GM19025 (cell line): ENCODE measurements around the gene MARCHF3.
"Not testable (repeated sequence)": the region's sequence is repeated elsewhere in the genome, so short reads cannot be mapped to it uniquely, and the experiment has no call there.

Source experiments
- ATAC-seq: cut with Tn5 transposase; IDR thresholded peaks from one replicate; pipeline ENCODE4 v1.9.1; 2021; ENCODE audit warnings: mild to moderate bottlenecking, low read depth, moderate library complexity; ENCODE audit not compliant: unreplicated experiment

Gene MARCHF3

GRCh38 chr5:127030259-127031146 is at the start of gene MARCHF3:
TSS of gene MARCHF3 (minus strand) at chr5:127030558. CDS start at chr5:126918171, 112,387 bp downstream.
- ATAC-seq = peak; percentile 96

GRCh38 chr5:127079994-127080491 is 49.7 kb upstream of the MARCHF3 start:
- no peak for ATAC-seq

- ATAC-seq = no peak
Measured at GRCh38 chr5:127077366-127077765, 47.0 kb upstream of the MARCHF3 start.

GRCh38 chr5:127076315-127077129 is 46.2 kb upstream of the MARCHF3 start:
- ATAC-seq = no peak

GRCh38 chr5:127074466-127074865 is 44.1 kb upstream of the MARCHF3 start:
- ATAC-seq = no peak

- peak; percentile 100 for ATAC-seq
Measured at GRCh38 chr5:127072861-127073846, 42.8 kb upstream of the MARCHF3 start, which contains the start of gene C5orf63. TSS of gene C5orf63 (minus strand) at chr5:127073502. CDS start at chr5:127058995, 14,507 bp downstream.

- ATAC-seq = no peak
Measured at GRCh38 chr5:127070243-127070642, 39.9 kb upstream of the MARCHF3 start.

- no peak for ATAC-seq
Measured at GRCh38 chr5:127068493-127069214, 38.3 kb upstream of the MARCHF3 start.

GRCh38 chr5:127066721-127067120 is 36.4 kb upstream of the MARCHF3 start:
- ATAC-seq = no peak

- no peak for ATAC-seq
Measured at GRCh38 chr5:127064253-127064840, 34.0 kb upstream of the MARCHF3 start.

- ATAC-seq = no peak
Measured at GRCh38 chr5:127063257-127063913, 33.0 kb upstream of the MARCHF3 start.

- ATAC-seq = no peak
Measured at GRCh38 chr5:127061956-127062355, 31.6 kb upstream of the MARCHF3 start.

GRCh38 chr5:127061537-127061936 is 31.2 kb upstream of the MARCHF3 start:
- no peak for ATAC-seq

GRCh38 chr5:127060470-127060985 is 30.2 kb upstream of the MARCHF3 start:
- no peak for ATAC-seq

GRCh38 chr5:127056896-127057295 is 26.5 kb upstream of the MARCHF3 start:
- ATAC-seq = no peak

GRCh38 chr5:127055880-127056653 is 25.7 kb upstream of the MARCHF3 start:
- ATAC-seq = no peak

GRCh38 chr5:127053551-127053950 is 23.2 kb upstream of the MARCHF3 start:
- ATAC-seq = not testable (repeated sequence)
